GM12892 (cell line): ENCODE measurements around the gene SFXN4.

Experiments
- POLR2A ChIP-seq: IDR thresholded peaks from 2 replicates; pipeline ENCODE4 v1.6.1; 2011; ENCODE audit warnings: low read depth, low read length, control low read depth
- POLR2AphosphoS5 ChIP-seq: IDR thresholded peaks from 2 replicates; pipeline ENCODE4 v1.6.1; 2011; ENCODE audit warnings: low read depth, low read length, control low read depth

GRCh38 chr10:119090968-119091367 is 74.5 kb downstream of the SFXN4 start:
- no peak for TF ChIP-seq POLR2A
- TF ChIP-seq POLR2AphosphoS5, result no peak
